MM.1S (cell line): ENCODE data around the gene AGPS.

Experiments used
- CTCF ChIP-seq: fragments of 300-600 bp; sonication (generic); IDR thresholded peaks from 2 replicates; pipeline ENCODE4 v1.5.1; 2016; ENCODE audit warnings: antibody characterized with exemption, low read length, mixed read lengths
- EZH2 ChIP-seq: fragments of 300-600 bp; sonication (generic); optimal IDR thresholded peaks from 2 replicates; pipeline ENCODE3; 2017; ENCODE audit warnings: low read depth, mild to moderate bottlenecking, antibody characterized with exemption, low read length, mixed read lengths

GRCh38 chr2:177547122-177547521 lies 154.5 kb downstream of the AGPS start:
- TF ChIP-seq CTCF (no peak), EZH2 (no peak)
